Smooth muscle cell (in vitro differentiated cells): Measurements from ENCODE around the gene PDX1. TPM values are rescaled to one million over a fixed set of nuclear protein-coding genes. Genes with fewer than 3 reads are reported as not detected.

Experiments
- DNase-seq: peaks from one replicate; lab custom pipeline; 2025; ENCODE audit not compliant: unreplicated experiment; lab: John Stamatoyannopoulos, UW
- H2AFZ ChIP-seq: fragments of 200-600 bp; sonication (generic); 2 replicates; pipeline ENCODE4 v1.6.0; 2016; ENCODE audit warnings: antibody characterized with exemption, low read depth, mild to moderate bottlenecking
- H3F3A ChIP-seq: fragments of 200-600 bp; sonication (generic); 2 replicates; pipeline ENCODE4 v1.6.0; 2017; ENCODE audit warnings: antibody characterized with exemption, low read depth
- H3K27ac ChIP-seq: fragments of 200-600 bp; sonication (generic); 2 replicates; pipeline ENCODE4 v1.5.1; 2016; ENCODE audit warnings: low read depth, mild to moderate bottlenecking
- H3K27me3 ChIP-seq: fragments of 200-600 bp; sonication (generic); 2 replicates; pipeline ENCODE4 v1.6.1; 2016; ENCODE audit warnings: low read depth, mild to moderate bottlenecking
- H3K36me3 ChIP-seq: fragments of 200-600 bp; sonication (generic); 2 replicates; pipeline ENCODE4 v1.5.1; 2016; ENCODE audit warnings: low read depth
- H3K4me1 ChIP-seq: fragments of 200-600 bp; sonication (generic); 2 replicates; pipeline ENCODE4 v1.5.1; 2016; ENCODE audit warnings: low read depth
- H3K4me2 ChIP-seq: fragments of 200-600 bp; sonication (generic); 2 replicates; pipeline ENCODE4 v1.6.0; 2016; ENCODE audit warnings: mild to moderate bottlenecking
- H3K4me3 ChIP-seq: fragments of 200-600 bp; sonication (generic); 2 replicates; pipeline ENCODE4 v1.5.1; 2016; ENCODE audit warnings: mild to moderate bottlenecking
- H3K79me2 ChIP-seq: fragments of 200-600 bp; sonication (generic); 2 replicates; pipeline ENCODE4 v1.6.0; 2016; ENCODE audit warnings: low read depth, mild to moderate bottlenecking
- H3K9ac ChIP-seq: fragments of 200-600 bp; sonication (generic); 2 replicates; pipeline ENCODE4 v1.6.0; 2016; ENCODE audit warnings: low read depth
- H3K9me3 ChIP-seq: fragments of 200-600 bp; sonication (generic); replicated peaks from 2 replicates; pipeline ENCODE4 v1.5.1; 2016; ENCODE audit warnings: low read depth
- H4K20me1 ChIP-seq: fragments of 200-600 bp; sonication (generic); 2 replicates; pipeline ENCODE4 v1.6.0; 2016; ENCODE audit warnings: low read depth
- CTCF ChIP-seq: fragments of 200-600 bp; sonication (generic); IDR thresholded peaks from 2 replicates; pipeline ENCODE4 v1.5.1; 2017; ENCODE audit warnings: borderline replicate concordance, mild to moderate bottlenecking, antibody characterized with exemption; ENCODE audit not compliant: insufficient read depth, poor library complexity, severe bottlenecking
- WGBS: methylation state at CpG from one replicate; pipeline ENCODE4 v1.1.7; 2016; ENCODE audit warnings: low lambda C conversion rate; 5-methylcytosine and 5-hydroxymethylcytosine counted together
- polyA plus RNA-seq: library from polyadenylated mRNA; unstranded; fragments of >200 nt; fragmentation: Nextera tagmentation; extraction: Ambion mirVana; gene quantifications from 2 replicates; pipeline ENCODE4 v1.2.1, GENCODE V29; 2016
- total RNA-seq: library from RNA; depleted of rRNA; stranded (reverse); fragments of >200 nt; gene quantifications from 2 replicates; pipeline ENCODE4 v1.2.3, GENCODE V29; 2014

The PDX1 gene
- total and polyA plus RNA-seq, 2 experiments from 2014 or later: not detected

- H3F3A ChIP-seq: no peaks in the 10 kb centered on the region
- DNase-seq: no peak
- peak overlapping the region; percentile 58 for H3K4me3 ChIP-seq
- no peaks in the 10 kb centered on the region for H4K20me1 ChIP-seq
- no peak overlapping the region for H3K27ac ChIP-seq
- no peaks in the 10 kb centered on the region for H3K79me2 ChIP-seq
- H3K4me2 ChIP-seq: peak overlapping the region; percentile 94
- no peaks in the 10 kb centered on the region for H3K9me3 ChIP-seq
- H3K9ac ChIP-seq: no peak overlapping the region
- H3K4me1 ChIP-seq: no peaks in the 10 kb centered on the region
- 26% methylated on average over 30 of the region's 30 CpGs for WGBS
- peaks cover 75% of the 10 kb centered on the region for H3K27me3 ChIP-seq
- no peak for TF ChIP-seq CTCF
- no peaks in the 10 kb centered on the region for H3K36me3 ChIP-seq
- H2AFZ ChIP-seq: peak overlapping the region; percentile 99
Observed at GRCh38 chr13:27952876-27953675, 33.3 kb downstream of the PDX1 start.

GRCh38 chr13:27953676-27954405, 34.0 kb downstream of the PDX1 start:
- Histone ChIP-seq H3K27ac (no peak overlapping the region), H3K4me1 (no peaks in the 10 kb centered on the region), H3K27me3 (peaks cover 79% of the 10 kb centered on the region), H4K20me1 (no peaks in the 10 kb centered on the region), H3K9ac (no peak overlapping the region), H3K79me2 (no peaks in the 10 kb centered on the region), H3K36me3 (no peaks in the 10 kb centered on the region), H3K4me3 (peak overlapping the region; percentile 58), H2AFZ (peak overlapping the region; percentile 99), H3F3A (no peaks in the 10 kb centered on the region), H3K4me2 (peak overlapping the region; percentile 94), H3K9me3 (no peaks in the 10 kb centered on the region)
- 2% methylated on average over 68 of the region's 71 CpGs for WGBS
- TF ChIP-seq CTCF: peak; percentile 88
- DNase-seq: peak; percentile 46

GRCh38 chr13:27954406-27954851, 34.6 kb downstream of the PDX1 start:
- H3K9ac ChIP-seq: no peak overlapping the region
- H3K4me2 ChIP-seq: peak overlapping the region; percentile 94
- H2AFZ ChIP-seq: peak overlapping the region; percentile 99
- no peak overlapping the region for H3K27ac ChIP-seq
- H3K4me1 ChIP-seq: no peaks in the 10 kb centered on the region
- H3K79me2 ChIP-seq: no peaks in the 10 kb centered on the region
- no peaks in the 10 kb centered on the region for H3F3A ChIP-seq
- no peak for TF ChIP-seq CTCF
- H4K20me1 ChIP-seq: no peaks in the 10 kb centered on the region
- H3K9me3 ChIP-seq: no peaks in the 10 kb centered on the region
- DNase-seq: no peak
- H3K27me3 ChIP-seq: peaks cover 82% of the 10 kb centered on the region
- 2% methylated on average over 52 of the region's 56 CpGs for WGBS
- peak overlapping the region; percentile 58 for H3K4me3 ChIP-seq
- no peaks in the 10 kb centered on the region for H3K36me3 ChIP-seq
